A549 treated with CpdA at 1 μM for 4 hours (cell line): Measurements from ENCODE around the gene IHH. TPM values are rescaled to one million over a fixed set of nuclear protein-coding genes. Genes with fewer than 3 reads are reported as not detected.

ENCODE experiments used
- total RNA-seq: library from RNA; stranded (reverse); fragments of 200-300 nt; extraction: Qiagen RNA extraction; gene quantifications from 5 replicates; pipeline ENCODE4 v1.2.3, GENCODE V29; 2022; ENCODE audit warnings: low read depth

Gene IHH
- 0.09 to 0.21 TPM (median 0.13 TPM) in 4 of 5 replicates, not detected in the other for total RNA-seq

GRCh38 chr2:219060821-219061791 is at the start of gene IHH:
TSS of gene IHH (minus strand) at chr2:219060921. CDS start at chr2:219060467, 454 bp downstream.

GRCh38 chr2:219041252-219041651 is 19.5 kb downstream of the IHH start, which contains the start of gene CFAP65:
TSS of gene CFAP65 (minus strand) at chr2:219041516. CDS start at chr2:219039048, 2,468 bp downstream.

Other genes with a start within 250 kb of the IHH start
- gene PRKAG3, start 229.1 kb downstream of the IHH start, total RNA-seq: not detected in 5 replicates
- 0.08 to 0.13 TPM (median 0.11 TPM) in 4 of 5 replicates, not detected in the other for gene WNT6, start 201.1 kb downstream of the IHH start, total RNA-seq
- 0.06 to 0.24 TPM (median 0.10 TPM) in 4 of 5 replicates, not detected in the other for gene WNT10A, start 180.1 kb downstream of the IHH start, total RNA-seq
- gene CDK5R2, start 101.3 kb downstream of the IHH start, total RNA-seq: 0.89 to 3.2 TPM (median 2.2 TPM) in 5 replicates
- gene FEV, start 75.7 kb downstream of the IHH start, total RNA-seq: 0.08 TPM in 1 of 5 replicates, not detected in the others
- 0.44 TPM in 1 of 5 replicates, not detected in the others for gene CRYBA2, start 67.5 kb downstream of the IHH start, total RNA-seq
- gene CFAP65, start 19.4 kb downstream of the IHH start, total RNA-seq: 0.10 to 0.34 TPM (median 0.14 TPM) in 5 replicates
- 14.2 to 17.9 TPM (median 15.0 TPM) in 5 replicates for gene NHEJ1, start 99.9 kb upstream of the IHH start, total RNA-seq
- 0.37 to 0.72 TPM (median 0.44 TPM) in 5 replicates for gene SLC23A3, start 109.1 kb upstream of the IHH start, total RNA-seq
- 35.6 to 47.6 TPM (median 44.4 TPM) in 5 replicates for gene CNPPD1, start 116.0 kb upstream of the IHH start, total RNA-seq
- 63.3 to 90.6 TPM (median 87.4 TPM) in 5 replicates for gene RETREG2, start 117.4 kb upstream of the IHH start, total RNA-seq
- gene ZFAND2B, start 145.9 kb upstream of the IHH start, total RNA-seq: 17.9 to 24.2 TPM (median 22.6 TPM) in 5 replicates
- 22.7 to 35.5 TPM (median 32.1 TPM) in 5 replicates for gene ABCB6, start 158.0 kb upstream of the IHH start, total RNA-seq
- 42.0 to 54.7 TPM (median 49.5 TPM) in 5 replicates for gene ATG9A, start 168.7 kb upstream of the IHH start, total RNA-seq
- gene ANKZF1, start 168.9 kb upstream of the IHH start, total RNA-seq: 16.9 to 25.9 TPM (median 21.0 TPM) in 5 replicates
- 5.6 to 10.6 TPM (median 6.3 TPM) in 5 replicates for gene GLB1L, start 184.5 kb upstream of the IHH start, total RNA-seq
- 25.4 to 29.7 TPM (median 28.2 TPM) in 5 replicates for gene STK16, start 184.6 kb upstream of the IHH start, total RNA-seq
- gene TUBA4B, start 192.3 kb upstream of the IHH start, total RNA-seq: 0.23 to 0.57 TPM (median 0.27 TPM) in 5 replicates
- 378 to 475 TPM (median 406 TPM) in 5 replicates for gene TUBA4A, start 193.0 kb upstream of the IHH start, total RNA-seq
- 40.9 to 60.5 TPM (median 51.9 TPM) in 5 replicates for gene DNAJB2, start 218.4 kb upstream of the IHH start, total RNA-seq
- 0.86 to 2.1 TPM (median 0.92 TPM) in 5 replicates for gene PTPRN, start 248.5 kb upstream of the IHH start, total RNA-seq